Measurements from ENCODE around the gene GGN. TPM values are rescaled to one million over a fixed set of nuclear protein-coding genes. Genes with fewer than 3 reads are reported as not detected.

Gene GGN
- total and polyA plus RNA-seq, 2 of the 13 experiments (the other 11 are each of a cell fraction or from before 2014, with no cell fraction given): not detected

GRCh38 chr19:38373907-38374331, 13.9 kb downstream of the GGN start (continued):
- TF ChIP-seq LRRFIP1 (CRISPR knock-in tag; conservative IDR thresholded peaks at IDR 0.05) (no peak), ZBTB20 (CRISPR knock-in tag; IDR thresholded peaks at IDR 0.05; ENCODE audit: borderline replicate concordance, low read depth) (no peak), GLI4 (CRISPR knock-in tag; IDR thresholded peaks at IDR 0.05; ENCODE audit: borderline replicate concordance) (0 out of 2 replicates have a peak, but pooled peaks have one; percentile 7), HMG20A (CRISPR knock-in tag; IDR thresholded peaks at IDR 0.05; ENCODE audit: borderline replicate concordance) (no peak), ZSCAN21 (CRISPR knock-in tag; IDR thresholded peaks at IDR 0.05; ENCODE audit: borderline replicate concordance) (no peak), TMF1 (CRISPR knock-in tag; IDR thresholded peaks at IDR 0.05; ENCODE audit: low read depth) (no peak)

- H3K27ac ChIP-seq (ENCODE audit: extremely low read length, insufficient read depth, low read length): no peak overlapping the region
- H3K79me2 ChIP-seq (ENCODE audit: insufficient read depth, low read length): peaks cover 12% of the 10 kb centered on the region
- ChIA-PET POLR2A (no interaction called here), CTCF (ENCODE audit: low intra/inter-chr PET ratio, low total read pairs) (no interaction called here)
- 55% methylated on average over 5 of the region's 6 CpGs for WGBS (ENCODE audit: low lambda C conversion rate)
- no peaks in the 10 kb centered on the region; a peak in 1 of 5 replicates for H3K27me3 ChIP-seq (ENCODE audit: control insufficient read depth in 1 of 2, insufficient read depth in 2 of 2, low read length in 2 of 2)
- H2AFZ ChIP-seq (ENCODE audit: low read length): no peak overlapping the region
- no peaks in the 10 kb centered on the region for H3K9me3 ChIP-seq (ENCODE audit: low read length)
- no peak for FAIRE-seq
- H3K9ac ChIP-seq (ENCODE audit: insufficient read depth, low read depth, low read length): no peak overlapping the region
- no peaks in the 10 kb centered on the region; the same call in 1 of the 2 replicates for H4K20me1 ChIP-seq (ENCODE audit: insufficient read depth, low read length)
- no peak for ATAC-seq
- TF ChIP-seq MEIS1 (CRISPR knock-in tag; IDR thresholded peaks at IDR 0.05; ENCODE audit: borderline replicate concordance) (no peak), ZNF253 (CRISPR knock-in tag; IDR thresholded peaks at IDR 0.05; ENCODE audit: borderline replicate concordance) (no peak), ASH2L (IDR thresholded peaks at IDR 0.05; ENCODE audit: insufficient read length, low read depth, low read length) (no peak), MATR3 (CRISPR knock-in tag; IDR thresholded peaks at IDR 0.05) (no peak), NRL (CRISPR knock-in tag; IDR thresholded peaks at IDR 0.05; ENCODE audit: borderline replicate concordance) (no peak), ZNF598 (CRISPR knock-in tag; IDR thresholded peaks at IDR 0.05; ENCODE audit: borderline replicate concordance) (no peak), PHF20 (CRISPR knock-in tag; IDR thresholded peaks at IDR 0.05) (no peak), ZNF709 (CRISPR knock-in tag; IDR thresholded peaks at IDR 0.05) (no peak), ZNF331 (CRISPR knock-in tag; IDR thresholded peaks at IDR 0.05) (no peak), CREB3 (CRISPR knock-in tag; IDR thresholded peaks at IDR 0.05) (no peak)
- intact Hi-C loops (cut with micrococcal nuclease; ENCODE audit: unreplicated experiment) (no loop called here), in situ Hi-C loops (cut with HindIII; ENCODE audit: extremely low pct_ligation_motif_present, low pct_unique_long_range_greater_than_20kb) (no loop called here)
- no TSS peak for BruUV-seq (replicated peaks)
- DNase-seq (ENCODE audit: low spot score): no peak
- no peak overlapping the region for H3K4me3 ChIP-seq (replicated peaks in 1 of 3; ENCODE audit: insufficient read depth in 1 of 3, low read depth in 2 of 3, low read length in 3 of 3)
- H3K36me3 ChIP-seq (replicated peaks in 1 of 2; ENCODE audit: control insufficient read depth in 1 of 2, insufficient read depth in 2 of 2, low read length in 2 of 2): 0 out of 5 replicates have a peak, but pooled peaks cover 0 to under 1% of the 10 kb centered on the region in 2 experiments
- peaks cover 35% of the 10 kb centered on the region for H3K4me1 ChIP-seq (ENCODE audit: insufficient read depth, low read length)
- H3K4me2 ChIP-seq (ENCODE audit: low read depth, low read length): no peak overlapping the region
Measured at GRCh38 chr19:38371081-38371480, 16.8 kb downstream of the GGN start.
